Measurements from ENCODE around the gene CAMSAP2. TPM values are rescaled to one million over a fixed set of nuclear protein-coding genes. Genes with fewer than 3 reads are reported as not detected.

CAMSAP2 gene, protein sequence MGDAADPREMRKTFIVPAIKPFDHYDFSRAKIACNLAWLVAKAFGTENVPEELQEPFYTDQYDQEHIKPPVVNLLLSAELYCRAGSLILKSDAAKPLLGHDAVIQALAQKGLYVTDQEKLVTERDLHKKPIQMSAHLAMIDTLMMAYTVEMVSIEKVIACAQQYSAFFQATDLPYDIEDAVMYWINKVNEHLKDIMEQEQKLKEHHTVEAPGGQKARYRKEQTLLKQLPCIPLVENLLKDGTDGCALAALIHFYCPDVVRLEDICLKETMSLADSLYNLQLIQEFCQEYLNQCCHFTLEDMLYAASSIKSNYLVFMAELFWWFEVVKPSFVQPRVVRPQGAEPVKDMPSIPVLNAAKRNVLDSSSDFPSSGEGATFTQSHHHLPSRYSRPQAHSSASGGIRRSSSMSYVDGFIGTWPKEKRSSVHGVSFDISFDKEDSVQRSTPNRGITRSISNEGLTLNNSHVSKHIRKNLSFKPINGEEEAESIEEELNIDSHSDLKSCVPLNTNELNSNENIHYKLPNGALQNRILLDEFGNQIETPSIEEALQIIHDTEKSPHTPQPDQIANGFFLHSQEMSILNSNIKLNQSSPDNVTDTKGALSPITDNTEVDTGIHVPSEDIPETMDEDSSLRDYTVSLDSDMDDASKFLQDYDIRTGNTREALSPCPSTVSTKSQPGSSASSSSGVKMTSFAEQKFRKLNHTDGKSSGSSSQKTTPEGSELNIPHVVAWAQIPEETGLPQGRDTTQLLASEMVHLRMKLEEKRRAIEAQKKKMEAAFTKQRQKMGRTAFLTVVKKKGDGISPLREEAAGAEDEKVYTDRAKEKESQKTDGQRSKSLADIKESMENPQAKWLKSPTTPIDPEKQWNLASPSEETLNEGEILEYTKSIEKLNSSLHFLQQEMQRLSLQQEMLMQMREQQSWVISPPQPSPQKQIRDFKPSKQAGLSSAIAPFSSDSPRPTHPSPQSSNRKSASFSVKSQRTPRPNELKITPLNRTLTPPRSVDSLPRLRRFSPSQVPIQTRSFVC (N-terminal part only)
- 10 to 100 TPM in 1 of 4 donors, 1 to 10 TPM in 3; 4.9 to 21.5 (median 8.1) TPM for total RNA-seq

DNA sequence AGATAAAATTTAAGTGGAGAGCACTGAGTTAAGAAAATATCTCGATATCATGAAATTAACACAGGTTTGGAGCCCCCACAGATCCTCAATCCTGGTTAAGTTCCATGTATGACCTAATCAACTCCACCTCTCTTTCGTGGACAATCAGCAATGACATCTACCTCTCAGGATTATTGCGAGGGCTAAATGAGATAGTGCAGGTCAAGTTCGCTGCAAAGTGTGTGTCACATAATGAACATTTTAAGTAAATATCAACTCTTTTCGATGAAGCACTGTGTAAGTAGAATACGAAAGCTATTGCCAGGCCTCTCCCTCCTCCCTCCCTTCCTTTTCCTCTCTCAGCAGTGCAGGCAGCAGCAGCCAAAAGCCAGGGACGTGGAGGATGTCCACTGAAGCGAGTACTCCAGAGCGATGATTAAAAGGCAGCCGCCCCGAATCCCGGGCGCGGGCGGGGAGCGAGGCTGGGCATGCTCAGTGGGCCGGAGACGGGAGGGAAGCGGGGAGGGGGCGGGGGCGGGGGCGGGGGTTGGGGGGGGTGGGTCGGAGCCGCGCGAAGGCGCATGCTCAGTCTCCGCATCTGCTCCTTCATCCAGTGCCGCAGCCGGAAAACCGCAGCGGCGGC, at the start of gene CAMSAP2:
TSS of gene CAMSAP2 (plus strand) at position 567 of the 622 bp plus-strand sequence. CDS start 935 bp downstream, outside the sequence.
- H3K27ac ChIP-seq, result peak within 1 kb of the TSS; percentile 72 to 97 (median 92)
- DNase-seq, result peak in 2 of 3 donors; percentile 51 to 87
- H3K9me3 ChIP-seq, result no peaks in the 10 kb centered on the region
- TF ChIP-seq CTCF (IDR thresholded peaks at IDR 0.05) (no peak), POLR2A (IDR thresholded peaks at IDR 0.05) (no peak)
- no peaks in the 10 kb centered on the region for H3K36me3 ChIP-seq
- H3K4me1 ChIP-seq, result peaks cover 0 to 8% (median 0%) of the 10 kb centered on the region in 4 donors
- H3K27me3 ChIP-seq, result no peaks in the 10 kb centered on the region
- H3K4me3 ChIP-seq, result peak within 1 kb of the TSS; percentile 57 to 80 (median 68)

- H3K9me3 ChIP-seq, result no peaks in the 10 kb centered on the region
- H3K36me3 ChIP-seq, result no peaks in the 10 kb centered on the region
- DNase-seq, result no peak
- H3K4me3 ChIP-seq, result no peak overlapping the region
- TF ChIP-seq POLR2A (IDR thresholded peaks at IDR 0.05) (no peak), CTCF (IDR thresholded peaks at IDR 0.05) (no peak)
- H3K27ac ChIP-seq, result no peak overlapping the region
- no peaks in the 10 kb centered on the region for H3K27me3 ChIP-seq
- no peaks in the 10 kb centered on the region for H3K4me1 ChIP-seq
Measured at GRCh38 chr1:200692316-200692715, 46.4 kb upstream of the CAMSAP2 start.

- Histone ChIP-seq H3K4me1 (no peaks in the 10 kb centered on the region), H3K27ac (no peak overlapping the region), H3K36me3 (no peaks in the 10 kb centered on the region), H3K4me3 (no peak overlapping the region), H3K9me3 (no peaks in the 10 kb centered on the region), H3K27me3 (no peaks in the 10 kb centered on the region)
- DNase-seq, result no peak
- TF ChIP-seq CTCF (IDR thresholded peaks at IDR 0.05) (no peak), POLR2A (IDR thresholded peaks at IDR 0.05) (no peak)
Measured at GRCh38 chr1:200693327-200693726, 45.4 kb upstream of the CAMSAP2 start.

DNA sequence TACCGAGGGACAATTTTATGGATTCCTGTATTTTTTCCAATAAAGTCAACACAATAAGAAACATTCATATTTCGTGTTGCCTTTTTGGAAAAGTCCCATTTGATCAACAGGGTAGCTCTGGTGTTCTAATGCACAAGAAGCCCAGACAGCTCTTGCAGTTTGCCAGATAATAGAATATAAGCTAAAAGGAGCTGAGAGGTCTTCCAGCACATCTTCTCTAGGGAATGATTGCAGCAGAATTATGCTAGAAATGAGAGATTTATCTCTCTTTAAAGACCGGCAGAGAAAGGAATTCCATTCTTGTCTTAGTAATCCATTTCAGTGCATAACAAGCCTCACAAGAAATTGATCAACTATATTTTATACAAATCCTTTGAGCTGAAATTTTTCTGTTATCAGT, 44.0 kb upstream of the CAMSAP2 start:
- H3K4me1 ChIP-seq, result no peaks in the 10 kb centered on the region
- no peak for DNase-seq
- TF ChIP-seq CTCF (IDR thresholded peaks at IDR 0.05), result no peak
- no peak for TF ChIP-seq POLR2A (IDR thresholded peaks at IDR 0.05)
- no peaks in the 10 kb centered on the region for H3K27me3 ChIP-seq
- H3K9me3 ChIP-seq, result no peaks in the 10 kb centered on the region
- H3K27ac ChIP-seq, result no peak overlapping the region
- no peak overlapping the region for H3K4me3 ChIP-seq
- no peaks in the 10 kb centered on the region for H3K36me3 ChIP-seq

DNA sequence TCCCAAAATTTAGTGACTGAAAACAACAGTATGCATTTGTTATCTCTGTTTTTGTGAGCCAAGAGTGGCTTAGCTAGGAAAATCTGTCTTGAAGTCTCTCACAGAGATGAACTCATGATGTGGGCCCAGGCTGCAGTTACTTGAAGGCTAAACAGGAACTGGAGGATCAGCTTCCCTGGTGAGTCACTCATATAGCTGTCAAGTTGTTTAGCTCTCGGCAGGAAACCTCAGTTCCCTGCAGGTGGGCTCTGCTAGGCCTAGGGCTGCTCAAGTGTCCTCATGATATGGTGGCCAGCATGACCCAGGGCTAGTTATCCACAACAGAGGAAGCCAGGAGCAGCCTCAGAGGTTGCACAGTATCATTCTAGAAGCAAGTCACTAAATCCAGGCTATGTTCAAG, 38.8 kb upstream of the CAMSAP2 start:
- no peaks in the 10 kb centered on the region for H3K36me3 ChIP-seq

More for the DNA sequence above, 38.8 kb upstream of the CAMSAP2 start:
- TF ChIP-seq CTCF (IDR thresholded peaks at IDR 0.05) (no peak), POLR2A (IDR thresholded peaks at IDR 0.05) (no peak)
- no peak for DNase-seq
- no peak overlapping the region for H3K27ac ChIP-seq
- no peaks in the 10 kb centered on the region for H3K27me3 ChIP-seq
- no peaks in the 10 kb centered on the region for H3K9me3 ChIP-seq
- H3K4me1 ChIP-seq, result no peaks in the 10 kb centered on the region
- no peak overlapping the region for H3K4me3 ChIP-seq
